ENCODE data around the gene ATP6AP2. TPM values are rescaled to one million over a fixed set of nuclear protein-coding genes. Genes with fewer than 3 reads are reported as not detected.

ATP6AP2 gene, protein sequence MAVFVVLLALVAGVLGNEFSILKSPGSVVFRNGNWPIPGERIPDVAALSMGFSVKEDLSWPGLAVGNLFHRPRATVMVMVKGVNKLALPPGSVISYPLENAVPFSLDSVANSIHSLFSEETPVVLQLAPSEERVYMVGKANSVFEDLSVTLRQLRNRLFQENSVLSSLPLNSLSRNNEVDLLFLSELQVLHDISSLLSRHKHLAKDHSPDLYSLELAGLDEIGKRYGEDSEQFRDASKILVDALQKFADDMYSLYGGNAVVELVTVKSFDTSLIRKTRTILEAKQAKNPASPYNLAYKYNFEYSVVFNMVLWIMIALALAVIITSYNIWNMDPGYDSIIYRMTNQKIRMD
- total RNA-seq, result 254 and 332 TPM in 2 replicates

DNA sequence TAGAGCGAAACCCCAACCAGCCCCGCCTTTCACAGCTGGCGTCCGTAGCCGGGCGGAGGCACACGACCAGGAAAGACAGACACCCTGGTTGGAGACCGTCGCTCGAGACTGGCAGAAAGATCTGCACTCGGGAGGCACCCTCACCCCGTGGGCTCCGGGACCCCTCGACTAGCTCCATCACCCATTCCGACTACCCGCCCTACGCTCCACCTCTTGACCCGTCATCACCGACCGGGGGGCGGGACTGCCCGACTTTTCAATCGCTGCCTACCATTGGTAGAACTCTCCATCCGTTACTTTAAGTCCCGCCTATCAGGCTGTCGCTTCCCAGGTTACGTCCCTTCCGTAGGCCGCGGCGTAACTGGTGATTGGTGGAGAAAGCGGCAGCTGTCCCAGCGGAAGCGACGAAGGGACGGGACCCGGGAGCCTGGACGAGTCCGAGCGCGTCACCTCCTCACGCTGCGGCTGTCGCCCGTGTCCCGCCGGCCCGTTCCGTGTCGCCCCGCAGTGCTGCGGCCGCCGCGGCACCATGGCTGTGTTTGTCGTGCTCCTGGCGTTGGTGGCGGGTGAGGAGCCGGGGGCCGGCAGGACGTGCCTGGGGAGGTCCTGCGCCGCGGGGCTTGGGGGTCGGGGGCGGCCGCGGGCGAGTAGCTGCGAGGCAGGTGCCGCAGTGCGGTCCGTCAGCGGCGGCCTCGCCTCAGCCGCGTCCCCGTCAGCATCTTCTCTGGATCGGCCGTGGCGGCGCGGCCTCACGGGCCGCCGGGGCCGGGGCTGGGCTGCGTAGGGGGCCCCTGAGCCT lies at the start of gene ATP6AP2:
Gene ATP6AP2, plus strand, starts transcription at position 434 of the 799 bp plus-strand sequence. Its CDS starts 96 bp downstream, at position 530.

DNA sequence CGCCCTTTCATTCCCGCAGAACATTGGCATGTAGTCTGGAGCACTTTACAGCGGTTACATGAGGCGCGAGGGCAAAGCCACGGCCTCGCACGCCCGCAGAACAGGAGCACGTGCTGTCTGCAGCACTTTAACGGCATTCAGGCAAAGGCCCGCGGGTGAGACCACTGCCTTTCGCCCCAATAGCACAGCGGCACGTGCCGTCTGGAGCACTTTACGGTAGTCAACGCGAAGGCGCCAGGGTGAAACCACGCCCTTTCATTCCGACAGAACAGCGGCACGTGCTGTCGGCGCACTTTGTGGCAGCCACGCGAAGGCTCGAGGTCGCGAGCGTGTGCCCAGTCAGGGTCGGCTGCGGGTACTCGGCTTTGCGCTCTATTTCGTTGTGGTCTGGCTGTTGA lies 42.4 kb downstream of the ATP6AP2 start, which contains the start of gene MPC1L:
Gene MPC1L, plus strand, starts transcription at position 290 of the 398 bp plus-strand sequence. CDS start 138 bp downstream, outside the sequence.

DNA sequence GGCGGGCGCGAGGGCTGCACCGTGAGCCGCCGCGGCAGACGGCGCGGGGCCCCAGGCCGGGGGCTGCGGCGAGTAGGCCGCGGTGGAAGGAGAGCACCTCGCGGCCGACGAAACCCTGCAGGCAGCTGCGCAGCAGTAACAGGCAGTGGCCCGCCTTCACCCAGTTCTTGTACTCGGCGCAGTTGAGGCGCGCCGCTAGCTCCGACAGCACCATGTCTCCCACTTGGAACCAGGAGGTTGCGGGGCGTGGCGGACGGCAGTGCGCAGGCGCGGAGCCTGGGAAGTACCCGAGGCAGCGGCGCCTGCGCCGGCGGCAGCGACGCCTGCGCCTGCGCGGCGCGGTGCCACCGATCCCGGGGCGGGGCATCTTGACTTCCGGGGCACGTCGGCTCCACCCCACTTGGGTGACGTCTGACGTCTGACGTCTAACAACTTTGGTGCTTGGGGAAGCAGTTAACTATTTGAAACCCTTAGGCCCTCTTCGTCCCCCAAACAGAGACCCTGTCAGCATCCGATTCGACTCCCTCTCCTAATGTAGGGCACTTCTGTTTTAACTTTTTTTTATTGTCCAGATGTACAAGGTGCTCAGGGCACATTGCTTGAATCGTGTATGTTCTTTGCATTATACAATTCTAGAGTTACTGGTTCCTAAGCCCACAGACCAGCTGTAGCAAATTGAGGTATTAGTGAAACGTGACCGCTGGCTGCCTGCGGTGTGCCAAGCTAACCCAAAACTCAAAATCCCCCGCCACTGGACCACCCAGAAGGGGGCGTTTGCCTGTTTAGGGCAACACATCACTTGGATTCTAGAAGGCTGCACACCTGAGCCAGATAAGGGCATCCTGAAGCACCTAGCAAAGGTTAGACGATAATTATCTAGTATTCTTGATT lies 66.8 kb downstream of the ATP6AP2 start, which contains the start of gene CXorf38:
Gene CXorf38, minus strand, starts transcription at position 255 of the 891 bp plus-strand sequence. Its CDS starts 41 bp downstream, at position 214.

Other genes with a start within 250 kb of the ATP6AP2 start
- not detected in 2 replicates for gene MPC1L, start 42.5 kb downstream of the ATP6AP2 start, total RNA-seq
- 8.0 and 11.7 TPM in 2 replicates for gene CXorf38, start 66.6 kb downstream of the ATP6AP2 start, total RNA-seq
- 12.2 and 28.9 TPM in 2 replicates for gene MED14, start 154.6 kb downstream of the ATP6AP2 start, total RNA-seq

Measured in smooth muscle cell of the umbilical artery (primary cell).